Transverse colon (tissue), 4 donors: ENCODE measurements around the gene PPARGC1A.

ENCODE experiments used
- CTCF ChIP-seq, 5 experiments: fragments of 200-600 bp in 3 of 5; fragments of 450-650 bp in 2 of 5; sonication (generic) in 3 of 5; IDR thresholded peaks; 1 replicate in 2 of 5; 2 replicates in 3 of 5; pipeline ENCODE4 v1.5.1; 2016 to 2017; ENCODE audit warnings: antibody characterized with exemption in 5 of 5, inconsistent platforms in 3 of 5, mild to moderate bottlenecking in 2 of 5, moderate library complexity in 1 of 5
- EP300 ChIP-seq: sonication (generic); formaldehyde crosslinking; IDR thresholded peaks from one replicate; pipeline ENCODE4 v1.6.1; 2017; ENCODE audit warnings: antibody characterized with exemption, low read depth
- POLR2AphosphoS5 ChIP-seq, 3 donors: sonication (generic); formaldehyde crosslinking; IDR thresholded peaks; one replicate each; pipeline ENCODE4 v1.6.1; 2016; ENCODE audit warnings: antibody characterized with exemption in 3 of 3

GRCh38 chr4:23856630-23857029 is 33.2 kb downstream of the PPARGC1A start:
- TF ChIP-seq EP300 (no peak), POLR2AphosphoS5 (IDR thresholded peaks at IDR 0.05) (peak in 2 of 3 donors; percentile 23 to 30), CTCF (IDR thresholded peaks at IDR 0.05) (no peak)
